Suprapubic skin (tissue), 4 donors: ENCODE measurements around the gene MSANTD3. TPM values are rescaled to one million over a fixed set of nuclear protein-coding genes. Genes with fewer than 3 reads are reported as not detected.
"Not testable (repeated sequence)": the region's sequence is repeated elsewhere in the genome, so short reads cannot be mapped to it uniquely, and the experiment has no call there.

ENCODE experiments used
- DNase-seq, 2 donors: peaks; one replicate each; pipeline ENCODE4 v3.0.0-alpha.2; 2019; ENCODE audit warnings: low spot score in 2 of 2
- H3K27ac ChIP-seq: fragments of 200-600 bp; sonication (generic); one replicate; pipeline ENCODE4 v1.5.1; 2019
- H3K27me3 ChIP-seq: fragments of 200-600 bp; sonication (generic); one replicate; pipeline ENCODE4 v1.5.1; 2019
- H3K36me3 ChIP-seq: fragments of 200-600 bp; sonication (generic); one replicate; pipeline ENCODE4 v1.5.1; 2019
- H3K4me1 ChIP-seq: fragments of 200-600 bp; sonication (generic); one replicate; pipeline ENCODE4 v1.5.1; 2019
- H3K4me3 ChIP-seq: fragments of 200-600 bp; sonication (generic); one replicate; pipeline ENCODE4 v1.5.1; 2019; ENCODE audit warnings: mild to moderate bottlenecking
- H3K9me3 ChIP-seq: fragments of 200-600 bp; sonication (generic); one replicate; pipeline ENCODE4 v1.5.1; 2019
- CTCF ChIP-seq, 2 donors: fragments of 200-600 bp in 1 of 2; fragments of 450-650 bp in 1 of 2; sonication (generic) in 1 of 2; IDR thresholded peaks; one replicate each; pipeline ENCODE4 v1.5.1; 2016 to 2019; ENCODE audit warnings: antibody characterized with exemption in 2 of 2, mild to moderate bottlenecking in 1 of 2, moderate library complexity in 1 of 2
- EP300 ChIP-seq: sonication (generic); formaldehyde crosslinking; IDR thresholded peaks from one replicate; pipeline ENCODE4 v1.6.1; 2017; ENCODE audit warnings: antibody characterized with exemption
- POLR2A ChIP-seq, 2 donors: fragments of 450-650 bp; IDR thresholded peaks; one replicate each; pipeline ENCODE4 v1.6.1; 2017; ENCODE audit warnings: antibody characterized with exemption in 2 of 2, mild to moderate bottlenecking in 2 of 2, moderate library complexity in 2 of 2
- POLR2AphosphoS5 ChIP-seq, 3 donors: sonication (generic); formaldehyde crosslinking; IDR thresholded peaks; one replicate each; pipeline ENCODE4 v1.6.1; 2017; ENCODE audit warnings: antibody characterized with exemption in 3 of 3
- WGBS: methylation state at CpG from one replicate; pipeline ENCODE4 v1.1.5; 2018; 5-methylcytosine and 5-hydroxymethylcytosine counted together
- total RNA-seq, 4 donors: library from RNA; depleted of rRNA; stranded (reverse); fragments of >200 nt; gene quantifications; one replicate each; pipeline ENCODE4 v1.1.0, GENCODE V29; 2016

The MSANTD3 gene
- total RNA-seq, 4 donors from 2014 or later = 10.0 to 14.5 (median 12.2) TPM

GRCh38 chr9:100431886-100432285 lies 4.9 kb downstream of the MSANTD3 start:
- DNase-seq = no peak
- Histone ChIP-seq H3K4me3 (no peak overlapping the region), H3K27me3 (no peaks in the 10 kb centered on the region), H3K4me1 (peaks cover 21% of the 10 kb centered on the region), H3K36me3 (no peaks in the 10 kb centered on the region), H3K27ac (no peak overlapping the region), H3K9me3 (no peaks in the 10 kb centered on the region)
- WGBS = 97% methylated on average over 5 of the region's 5 CpGs
- TF ChIP-seq POLR2AphosphoS5 (IDR thresholded peaks at IDR 0.05) = no peak
- no peak for TF ChIP-seq EP300
- no peak for TF ChIP-seq CTCF (IDR thresholded peaks at IDR 0.05)
- no peak for TF ChIP-seq POLR2A (IDR thresholded peaks at IDR 0.05)

DNA sequence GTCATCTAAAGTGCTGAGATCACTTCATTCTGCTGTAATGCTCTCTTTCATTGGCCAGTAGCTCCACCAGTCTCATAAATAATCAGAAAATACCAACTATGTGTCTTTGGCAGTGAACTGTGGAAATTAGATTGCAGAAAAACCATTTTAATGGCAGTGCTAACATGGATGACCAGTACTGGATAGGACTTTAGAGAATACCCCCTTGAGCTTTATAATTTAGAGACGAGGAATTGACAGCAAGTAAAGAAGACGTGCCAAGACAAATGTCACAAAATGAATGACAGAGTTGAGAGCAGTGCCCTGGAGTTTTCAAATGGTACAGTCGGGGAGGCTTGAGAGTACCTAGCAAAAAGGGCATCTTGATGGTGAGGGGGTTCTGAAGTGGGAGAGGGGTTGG lies 5.8 kb downstream of the MSANTD3 start:
- Histone ChIP-seq H3K4me3 (no peak overlapping the region), H3K27ac (no peak overlapping the region), H3K27me3 (no peaks in the 10 kb centered on the region), H3K36me3 (no peaks in the 10 kb centered on the region), H3K9me3 (no peaks in the 10 kb centered on the region), H3K4me1 (peaks cover 19% of the 10 kb centered on the region)
- no peak for DNase-seq
- WGBS = 82% methylated on average over 3 of the region's 3 CpGs
- TF ChIP-seq POLR2AphosphoS5 (IDR thresholded peaks at IDR 0.05) (no peak), EP300 (no peak), CTCF (IDR thresholded peaks at IDR 0.05) (no peak), POLR2A (IDR thresholded peaks at IDR 0.05) (no peak)

DNA sequence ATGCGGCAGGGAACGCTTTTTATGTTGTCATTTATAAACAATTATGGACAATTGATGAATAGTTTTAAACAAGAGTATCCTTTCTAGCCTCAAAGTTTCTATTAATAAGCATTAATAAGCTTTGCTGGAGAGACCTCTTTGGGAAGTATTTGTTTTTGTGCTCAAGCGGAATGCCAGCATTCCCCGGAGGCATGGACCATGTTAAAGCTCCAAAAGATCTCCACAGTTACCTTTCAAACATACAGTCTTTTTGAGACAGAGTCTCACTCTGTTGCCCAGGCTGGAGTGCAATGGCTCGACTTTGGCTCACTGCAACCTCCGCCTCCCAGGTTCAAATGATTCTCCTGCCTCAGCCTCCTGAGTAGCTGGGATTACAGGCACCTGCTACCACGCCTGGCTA lies 9.6 kb downstream of the MSANTD3 start:
- no peaks in the 10 kb centered on the region for H3K9me3 ChIP-seq
- H3K27me3 ChIP-seq = no peaks in the 10 kb centered on the region
- no peak overlapping the region for H3K27ac ChIP-seq
- no peak for TF ChIP-seq POLR2AphosphoS5 (IDR thresholded peaks at IDR 0.05)
- TF ChIP-seq POLR2A (IDR thresholded peaks at IDR 0.05) = no peak
- no peak for TF ChIP-seq CTCF (IDR thresholded peaks at IDR 0.05)
- no peak for TF ChIP-seq EP300
- no peaks in the 10 kb centered on the region for H3K4me1 ChIP-seq
- DNase-seq = no peak
- 96% methylated on average over 7 of the region's 7 CpGs for WGBS
- no peak overlapping the region for H3K4me3 ChIP-seq
- H3K36me3 ChIP-seq = no peaks in the 10 kb centered on the region

DNA sequence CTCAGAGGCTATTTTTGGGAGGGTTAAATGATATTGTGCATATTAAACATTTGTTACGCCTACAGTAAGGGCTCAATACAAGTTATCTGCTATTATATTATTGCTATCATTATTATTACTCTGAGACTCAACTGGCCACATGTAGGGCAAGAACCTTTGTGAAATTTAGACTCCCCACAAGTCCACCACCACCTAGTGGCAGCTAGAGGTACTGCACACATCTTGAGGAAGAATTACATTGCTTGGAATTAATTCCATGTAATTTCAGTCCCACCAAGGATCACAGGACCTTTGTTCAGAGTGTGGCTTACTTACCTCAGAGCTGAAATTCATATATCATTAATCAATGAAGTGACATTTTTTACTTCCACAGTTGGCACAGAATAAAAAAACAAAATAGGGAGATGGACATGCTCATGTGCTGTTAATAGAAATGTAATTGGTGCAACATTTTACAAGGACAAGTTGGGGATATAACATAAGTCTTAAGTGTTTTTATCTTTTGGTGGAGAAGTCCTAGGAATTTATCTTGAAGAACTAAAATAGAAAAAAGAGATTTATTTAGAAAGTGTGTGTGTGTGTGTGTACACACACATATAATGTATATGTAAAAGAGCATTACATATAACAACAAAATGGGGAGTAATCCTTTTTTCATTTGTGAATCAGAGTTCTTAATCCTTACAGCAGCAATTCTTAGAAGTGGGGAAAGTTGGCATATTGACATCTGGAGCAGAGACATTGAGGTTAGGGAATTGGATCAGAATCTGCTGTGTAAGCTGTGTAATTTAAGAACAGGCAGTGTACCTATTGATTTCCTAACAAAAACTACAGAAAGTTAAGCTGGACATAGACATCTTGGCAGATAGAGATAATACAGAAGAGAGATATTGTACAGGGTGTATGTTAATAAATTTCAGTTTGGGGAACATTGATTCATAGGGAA lies 11.2 kb downstream of the MSANTD3 start:
- Histone ChIP-seq H3K9me3 (no peaks in the 10 kb centered on the region), H3K4me3 (no peak overlapping the region), H3K27me3 (no peaks in the 10 kb centered on the region), H3K27ac (no peak overlapping the region), H3K4me1 (no peaks in the 10 kb centered on the region), H3K36me3 (no peaks in the 10 kb centered on the region)
- TF ChIP-seq POLR2AphosphoS5 (IDR thresholded peaks at IDR 0.05) = no peak
- no peak for TF ChIP-seq EP300
- no peak for TF ChIP-seq POLR2A (IDR thresholded peaks at IDR 0.05)
- TF ChIP-seq CTCF (IDR thresholded peaks at IDR 0.05) = peak; percentile 76 to 91
- WGBS = 89% methylated on average over 1 of the region's 1 CpG
- DNase-seq = peak; percentile 85 to 86

DNA sequence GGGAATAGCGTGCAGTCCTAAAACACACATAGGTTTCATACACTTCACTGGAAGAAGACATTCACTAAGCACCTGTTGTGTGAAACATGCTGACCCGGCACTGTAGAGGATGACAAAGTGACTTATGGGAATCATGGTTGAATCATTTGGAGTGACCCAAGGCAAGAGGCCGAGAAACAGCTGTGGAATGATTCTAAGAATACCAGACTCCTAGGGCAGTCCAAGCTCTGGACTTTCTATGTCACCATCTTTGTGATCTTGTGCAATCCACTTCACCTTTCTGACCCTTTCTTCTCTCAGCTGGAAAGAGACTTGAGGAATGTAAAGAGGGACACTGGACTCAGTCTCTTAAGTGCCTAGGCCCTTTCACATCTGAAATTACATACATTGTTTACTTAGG lies 13.1 kb downstream of the MSANTD3 start:
- DNase-seq = no peak
- WGBS = 94% methylated on average over 3 of the region's 3 CpGs
- no peaks in the 10 kb centered on the region for H3K27me3 ChIP-seq
- H3K36me3 ChIP-seq = no peaks in the 10 kb centered on the region
- H3K9me3 ChIP-seq = no peaks in the 10 kb centered on the region
- H3K27ac ChIP-seq = no peak overlapping the region
- TF ChIP-seq POLR2A (IDR thresholded peaks at IDR 0.05) (no peak), POLR2AphosphoS5 (IDR thresholded peaks at IDR 0.05) (no peak), CTCF (IDR thresholded peaks at IDR 0.05) (no peak), EP300 (no peak)
- H3K4me1 ChIP-seq = no peaks in the 10 kb centered on the region
- no peak overlapping the region for H3K4me3 ChIP-seq

- H3K4me3 ChIP-seq, H3K9me3 ChIP-seq, H3K4me1 ChIP-seq, DNase-seq, H3K36me3 ChIP-seq, H3K27ac ChIP-seq, H3K27me3 ChIP-seq: not testable (repeated sequence)
- 94% methylated on average over 5 of the region's 5 CpGs for WGBS
Measured at GRCh38 chr9:100440487-100440886, 13.5 kb downstream of the MSANTD3 start.
